Measurements from ENCODE around the gene FKBP14.

FKBP14 gene

GRCh38 chr7:30032310-30033125 is 6.0 kb upstream of the FKBP14 start:
- DNase-seq: no peak

- DNase-seq: peak; percentile 3
Measured at GRCh38 chr7:30029696-30030095, 3.2 kb upstream of the FKBP14 start.

GRCh38 chr7:30028749-30029635 is 2.5 kb upstream of the FKBP14 start:
- DNase-seq: peak; percentile 9

GRCh38 chr7:30028216-30028748 is 1.8 kb upstream of the FKBP14 start, which contains the start of gene PLEKHA8:
Gene PLEKHA8 (plus strand): TSS chr7:30028412. CDS start chr7:30028763, 351 bp downstream.
- peak; percentile 84 for DNase-seq

- DNase-seq: no peak
Measured at GRCh38 chr7:30027740-30028215, 1.3 kb upstream of the FKBP14 start.

- peak; percentile 9 for DNase-seq
Measured at GRCh38 chr7:30027065-30027456, 559 bp upstream of the FKBP14 start.

- no peak for DNase-seq
Measured at GRCh38 chr7:30023524-30023923, 3.0 kb downstream of the FKBP14 start.

- no peak for DNase-seq
Measured at GRCh38 chr7:30022991-30023390, 3.5 kb downstream of the FKBP14 start.

- no peak for DNase-seq
Measured at GRCh38 chr7:30020535-30020934, 6.0 kb downstream of the FKBP14 start.

GRCh38 chr7:30019960-30020359 is 6.5 kb downstream of the FKBP14 start:
- DNase-seq: no peak

GRCh38 chr7:30019387-30019786 is 7.1 kb downstream of the FKBP14 start:
- DNase-seq: no peak

- DNase-seq: no peak
Measured at GRCh38 chr7:30018451-30018850, 8.1 kb downstream of the FKBP14 start.

GRCh38 chr7:30012757-30013156 is 13.7 kb downstream of the FKBP14 start:
- DNase-seq: no peak

- no peak for DNase-seq
Measured at GRCh38 chr7:30010021-30010420, 16.5 kb downstream of the FKBP14 start.

- DNase-seq: no peak
Measured at GRCh38 chr7:30005464-30005863, 21.0 kb downstream of the FKBP14 start.

- no peak for DNase-seq
Measured at GRCh38 chr7:30003098-30003497, 23.4 kb downstream of the FKBP14 start.

- no peak for DNase-seq
Measured at GRCh38 chr7:30001998-30002397, 24.5 kb downstream of the FKBP14 start.

GRCh38 chr7:29998489-29998888 is 28.0 kb downstream of the FKBP14 start:
- no peak for DNase-seq

- no peak for DNase-seq
Measured at GRCh38 chr7:29996321-29996720, 30.2 kb downstream of the FKBP14 start.

- no peak for DNase-seq
Measured at GRCh38 chr7:29995652-29996051, 30.9 kb downstream of the FKBP14 start.

GRCh38 chr7:29993140-29993539 is 33.4 kb downstream of the FKBP14 start:
- no peak for DNase-seq

- no peak for DNase-seq
Measured at GRCh38 chr7:29991937-29992336, 34.6 kb downstream of the FKBP14 start.

GRCh38 chr7:29990931-29991330 is 35.6 kb downstream of the FKBP14 start:
- no peak for DNase-seq

Data from CD4-positive, alpha-beta T cell treated with Interferon gamma for 1 hour (primary cell).